Upper lobe of left lung (tissue), 6 donors: Measurements from ENCODE around the gene CAPS. TPM values are rescaled to one million over a fixed set of nuclear protein-coding genes. Genes with fewer than 3 reads are reported as not detected.
"Not testable (repeated sequence)": the region's sequence is repeated elsewhere in the genome, so short reads cannot be mapped to it uniquely, and the experiment has no call there.

ENCODE experiments used
- ATAC-seq, 2 donors: fragments of 200-7000 bp; cut with Tn5 transposase; one replicate each; pipeline ENCODE4 v1.9.1; 2022; ENCODE audit warnings: mild to moderate bottlenecking in 2 of 2, moderate library complexity in 2 of 2; ENCODE audit not compliant: low FRiP score in 2 of 2
- DNase-seq, 2 donors: peaks; one replicate each; pipeline ENCODE4 v3.0.0-alpha.2; 2019 to 2020
- H3K27ac ChIP-seq, 4 donors: fragments of 200-600 bp; sonication (generic); one replicate each; pipeline ENCODE4 v1.5.1; 2016 to 2019
- H3K27me3 ChIP-seq, 4 donors: fragments of 200-600 bp; sonication (generic); one replicate each; pipeline ENCODE4 v1.5.1; 2017 to 2019
- H3K36me3 ChIP-seq, 4 donors: fragments of 200-600 bp; sonication (generic); one replicate each; pipeline ENCODE4 v1.5.1; 2016 to 2019
- H3K4me1 ChIP-seq, 4 donors: fragments of 200-600 bp; sonication (generic); one replicate each; pipeline ENCODE4 v1.5.1; 2018 to 2019
- H3K4me3 ChIP-seq, 4 donors: fragments of 200-600 bp; sonication (generic); one replicate each; pipeline ENCODE4 v1.5.1; 2017 to 2019; ENCODE audit warnings: mild to moderate bottlenecking in 2 of 4, moderate library complexity in 1 of 4
- H3K9me3 ChIP-seq, 4 donors: fragments of 200-600 bp; sonication (generic); one replicate each; pipeline ENCODE4 v1.5.1; 2018 to 2019
- EP300 ChIP-seq, 4 donors: sonication (generic); formaldehyde crosslinking; IDR thresholded peaks; one replicate each; pipeline ENCODE4 v1.5.1; 2017; ENCODE audit warnings: antibody characterized with exemption in 4 of 4, control low read depth in 2 of 4
- POLR2A ChIP-seq, 4 donors: fragments of 450-650 bp; IDR thresholded peaks; one replicate each; pipeline ENCODE4 v1.5.1; 2016 to 2017; ENCODE audit warnings: antibody characterized with exemption in 4 of 4, mild to moderate bottlenecking in 2 of 4
- POLR2AphosphoS5 ChIP-seq, 2 donors: sonication (generic); formaldehyde crosslinking; IDR thresholded peaks; one replicate each; pipeline ENCODE4 v1.5.1; 2017; ENCODE audit warnings: antibody characterized with exemption in 2 of 2
- WGBS, 2 donors: methylation state at CpG; one replicate each; pipeline ENCODE4 v1.1.5; 2017 to 2018; 5-methylcytosine and 5-hydroxymethylcytosine counted together
- total RNA-seq, 6 donors: library from RNA; depleted of rRNA in 4 of 6; stranded (reverse); fragments of >200 nt in 4 of 6; gene quantifications; one replicate each; pipeline versions ENCODE4 v1.1.0 to v1.2.1, GENCODE V29; 2016 to 2021
- TF ChIP-seq, protein P1 (sequence below), 6 experiments: fragments of 450-650 bp in 4 of 6; fragments of 200-600 bp in 2 of 6; sonication (generic) in 2 of 6; IDR thresholded peaks; one replicate each; pipeline ENCODE4 v1.5.1; 2016 to 2019; ENCODE audit warnings: antibody characterized with exemption in 6 of 6
- donor health status: DM: no; HTN: no; CAD: no; lungs with moderate emphysema.
- donor health status: DM: no; HTN: yes; CAD: no; lungs with severe emphysema.

Gene CAPS
- total RNA-seq, 6 donors from 2014 or later, result 20.6 to 414 (median 115) TPM

- ATAC-seq (no peak), DNase-seq (no peak)
- Histone ChIP-seq H3K9me3 (no peaks in the 10 kb centered on the region), H3K4me1 (no peaks in the 10 kb centered on the region), H3K4me3 (no peak overlapping the region), H3K36me3 (no peaks in the 10 kb centered on the region), H3K27ac (no peak overlapping the region), H3K27me3 (no peaks in the 10 kb centered on the region)
- 88 to 96% methylated on average over 11 to 12 of the region's 12 CpGs for WGBS, 2 donors
- TF ChIP-seq, protein P1, sequence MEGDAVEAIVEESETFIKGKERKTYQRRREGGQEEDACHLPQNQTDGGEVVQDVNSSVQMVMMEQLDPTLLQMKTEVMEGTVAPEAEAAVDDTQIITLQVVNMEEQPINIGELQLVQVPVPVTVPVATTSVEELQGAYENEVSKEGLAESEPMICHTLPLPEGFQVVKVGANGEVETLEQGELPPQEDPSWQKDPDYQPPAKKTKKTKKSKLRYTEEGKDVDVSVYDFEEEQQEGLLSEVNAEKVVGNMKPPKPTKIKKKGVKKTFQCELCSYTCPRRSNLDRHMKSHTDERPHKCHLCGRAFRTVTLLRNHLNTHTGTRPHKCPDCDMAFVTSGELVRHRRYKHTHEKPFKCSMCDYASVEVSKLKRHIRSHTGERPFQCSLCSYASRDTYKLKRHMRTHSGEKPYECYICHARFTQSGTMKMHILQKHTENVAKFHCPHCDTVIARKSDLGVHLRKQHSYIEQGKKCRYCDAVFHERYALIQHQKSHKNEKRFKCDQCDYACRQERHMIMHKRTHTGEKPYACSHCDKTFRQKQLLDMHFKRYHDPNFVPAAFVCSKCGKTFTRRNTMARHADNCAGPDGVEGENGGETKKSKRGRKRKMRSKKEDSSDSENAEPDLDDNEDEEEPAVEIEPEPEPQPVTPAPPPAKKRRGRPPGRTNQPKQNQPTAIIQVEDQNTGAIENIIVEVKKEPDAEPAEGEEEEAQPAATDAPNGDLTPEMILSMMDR (IDR thresholded peaks at IDR 0.05), result no peak
- TF ChIP-seq POLR2A (IDR thresholded peaks at IDR 0.05), result no peak
- TF ChIP-seq POLR2AphosphoS5 (IDR thresholded peaks at IDR 0.05), result no peak
- no peak for TF ChIP-seq EP300 (IDR thresholded peaks at IDR 0.05)
Measured at GRCh38 chr19:5873617-5874199, 40.3 kb upstream of the CAPS start.

- not testable (repeated sequence) for H3K4me1 ChIP-seq, H3K36me3 ChIP-seq, H3K9me3 ChIP-seq, H3K4me3 ChIP-seq, H3K27me3 ChIP-seq, H3K27ac ChIP-seq, DNase-seq, ATAC-seq
- WGBS, 2 donors, result 64 to 86% methylated on average over 7 of the region's 7 CpGs
Measured at GRCh38 chr19:5874496-5874895, 39.6 kb upstream of the CAPS start.

DNA sequence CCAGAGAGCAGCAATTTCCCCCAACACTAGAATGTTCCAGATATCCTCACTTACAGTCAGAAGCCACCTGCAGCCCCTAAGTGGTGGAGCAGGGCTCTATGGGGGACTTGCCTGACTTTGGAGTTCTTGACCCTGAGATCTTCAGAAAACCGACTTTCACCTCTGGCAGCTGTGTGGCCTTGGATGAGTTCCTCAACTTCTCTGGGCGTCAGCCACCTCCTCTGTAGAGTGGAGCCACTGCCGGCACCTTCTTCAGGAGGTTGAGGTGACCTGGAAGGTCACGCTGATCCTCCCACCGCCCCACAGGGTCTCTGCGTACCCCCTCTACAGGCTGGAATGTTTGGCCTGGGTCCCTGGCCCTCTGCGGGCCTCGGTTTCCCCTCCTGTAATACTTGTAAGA lies 36.6 kb upstream of the CAPS start:
- Histone ChIP-seq H3K4me3 (no peak overlapping the region), H3K9me3 (no peaks in the 10 kb centered on the region), H3K27me3 (peaks cover 0 to 6% (median 2%) of the 10 kb centered on the region in 4 donors), H3K27ac (no peak overlapping the region), H3K4me1 (peaks cover 7 to 11% (median 10%) of the 10 kb centered on the region in 4 donors), H3K36me3 (no peaks in the 10 kb centered on the region)
- TF ChIP-seq EP300 (IDR thresholded peaks at IDR 0.05) (no peak), POLR2A (IDR thresholded peaks at IDR 0.05) (no peak), POLR2AphosphoS5 (IDR thresholded peaks at IDR 0.05) (no peak)
- TF ChIP-seq, protein P1 (IDR thresholded peaks at IDR 0.05), result no peak
- 75 to 87% methylated on average over 6 to 8 of the region's 8 CpGs for WGBS, 2 donors
- ATAC-seq (no peak), DNase-seq (no peak)

- peaks cover 0 to 6% (median 2%) of the 10 kb centered on the region in 4 donors for H3K27me3 ChIP-seq
- no peak overlapping the region for H3K27ac ChIP-seq
- WGBS, 2 donors, result 83 to 87% methylated on average over 6 to 9 of the region's 9 CpGs
- H3K36me3 ChIP-seq, result no peaks in the 10 kb centered on the region
- no peaks in the 10 kb centered on the region for H3K9me3 ChIP-seq
- peaks cover 7 to 11% (median 10%) of the 10 kb centered on the region in 4 donors for H3K4me1 ChIP-seq
- TF ChIP-seq POLR2AphosphoS5 (IDR thresholded peaks at IDR 0.05) (no peak), POLR2A (IDR thresholded peaks at IDR 0.05) (no peak), EP300 (IDR thresholded peaks at IDR 0.05) (no peak)
- TF ChIP-seq, protein P1 (IDR thresholded peaks at IDR 0.05), result no peak
- no peak for DNase-seq
- no peak overlapping the region for H3K4me3 ChIP-seq
- ATAC-seq, result no peak
Measured at GRCh38 chr19:5877882-5878281, 36.2 kb upstream of the CAPS start.

- TF ChIP-seq POLR2A (IDR thresholded peaks at IDR 0.05) (no peak), EP300 (IDR thresholded peaks at IDR 0.05) (no peak), POLR2AphosphoS5 (IDR thresholded peaks at IDR 0.05) (no peak)
- TF ChIP-seq, protein P1 (IDR thresholded peaks at IDR 0.05), result no peak
- WGBS, 2 donors, result 20 to 34% methylated on average over 6 of the region's 6 CpGs
- Histone ChIP-seq H3K27me3 (peaks cover 0 to 6% (median 2%) of the 10 kb centered on the region in 4 donors), H3K4me1 (peaks cover 7 to 11% (median 10%) of the 10 kb centered on the region in 4 donors), H3K9me3 (no peaks in the 10 kb centered on the region), H3K27ac (no peak overlapping the region), H3K4me3 (no peak overlapping the region), H3K36me3 (no peaks in the 10 kb centered on the region)
- ATAC-seq, result no peak
- no peak for DNase-seq
Measured at GRCh38 chr19:5880196-5880595, 33.9 kb upstream of the CAPS start.
